Stimulated activated CD8-positive, alpha-beta memory T cell treated with anti-CD3 and anti-CD28 coated beads, Interleukin-2, amount 100 ng/mL, for 1 hour (primary cell): ENCODE measurements around the gene CGB2.
"Not testable (repeated sequence)": the region's sequence is repeated elsewhere in the genome, so short reads cannot be mapped to it uniquely, and the experiment has no call there.

Experiments
- DNase-seq, 2 donors: peaks; one replicate each; pipeline ENCODE4 v3.0.0-alpha.2; 2020; ENCODE audit warnings: low read depth in 2 of 2

CGB2 gene

GRCh38 chr19:49038111-49038510 lies 6.4 kb downstream of the CGB2 start:
- not testable (repeated sequence) for DNase-seq

GRCh38 chr19:49038557-49039276 lies 7.0 kb downstream of the CGB2 start:
- DNase-seq, result not testable (repeated sequence)

- not testable (repeated sequence) for DNase-seq
Observed at GRCh38 chr19:49039736-49040135, 8.0 kb downstream of the CGB2 start.

GRCh38 chr19:49042177-49042576 lies 10.5 kb downstream of the CGB2 start:
- no peak for DNase-seq

- not testable (repeated sequence) for DNase-seq
Observed at GRCh38 chr19:49042666-49043065, 11.0 kb downstream of the CGB2 start.

GRCh38 chr19:49043548-49043947 lies 11.9 kb downstream of the CGB2 start, which contains the start of gene CGB5:
TSS of gene CGB5 (plus strand) at chr19:49043848. CDS start at chr19:49044210, 362 bp downstream.
- DNase-seq, result not testable (repeated sequence)

GRCh38 chr19:49049011-49049410 lies 17.3 kb downstream of the CGB2 start, which contains the start of gene CGB8:
TSS of gene CGB8 (minus strand) at chr19:49049111. CDS start at chr19:49048739, 372 bp downstream.
- not testable (repeated sequence) for DNase-seq

- not testable (repeated sequence) for DNase-seq
Observed at GRCh38 chr19:49049834-49050233, 18.1 kb downstream of the CGB2 start.

GRCh38 chr19:49050376-49051033 lies 18.8 kb downstream of the CGB2 start:
- not testable (repeated sequence) for DNase-seq

- no peak for DNase-seq
Observed at GRCh38 chr19:49056101-49056901, 24.6 kb downstream of the CGB2 start.

- not testable (repeated sequence) for DNase-seq
Observed at GRCh38 chr19:49056902-49057596, 25.4 kb downstream of the CGB2 start.

- no peak for DNase-seq
Observed at GRCh38 chr19:49057636-49058234, 26.0 kb downstream of the CGB2 start, which contains the start of gene CGB7. TSS of gene CGB7 (minus strand) at chr19:49057749. CDS start at chr19:49055375, 2,374 bp downstream.

GRCh38 chr19:49058562-49058961 lies 26.9 kb downstream of the CGB2 start:
- DNase-seq, result no peak

GRCh38 chr19:49059053-49059452 lies 27.4 kb downstream of the CGB2 start:
- no peak for DNase-seq

- DNase-seq, result no peak
Observed at GRCh38 chr19:49061000-49061399, 29.3 kb downstream of the CGB2 start.

- DNase-seq, result no peak
Observed at GRCh38 chr19:49061445-49061844, 29.8 kb downstream of the CGB2 start.

- DNase-seq, result no peak
Observed at GRCh38 chr19:49064029-49064629, 32.4 kb downstream of the CGB2 start.

GRCh38 chr19:49064768-49065611 lies 33.3 kb downstream of the CGB2 start, which contains the start of gene NTF4:
TSS of gene NTF4 (minus strand) at chr19:49064818. CDS start at chr19:49061997, 2,821 bp downstream.
- no peak for DNase-seq

GRCh38 chr19:49065905-49066512 lies 34.3 kb downstream of the CGB2 start:
- no peak for DNase-seq
